ENCODE results near the gene LGI4.
A peak's percentile ranks its signal among the peaks of the same experiment; 100 is the strongest.

LGI4 gene

DNA sequence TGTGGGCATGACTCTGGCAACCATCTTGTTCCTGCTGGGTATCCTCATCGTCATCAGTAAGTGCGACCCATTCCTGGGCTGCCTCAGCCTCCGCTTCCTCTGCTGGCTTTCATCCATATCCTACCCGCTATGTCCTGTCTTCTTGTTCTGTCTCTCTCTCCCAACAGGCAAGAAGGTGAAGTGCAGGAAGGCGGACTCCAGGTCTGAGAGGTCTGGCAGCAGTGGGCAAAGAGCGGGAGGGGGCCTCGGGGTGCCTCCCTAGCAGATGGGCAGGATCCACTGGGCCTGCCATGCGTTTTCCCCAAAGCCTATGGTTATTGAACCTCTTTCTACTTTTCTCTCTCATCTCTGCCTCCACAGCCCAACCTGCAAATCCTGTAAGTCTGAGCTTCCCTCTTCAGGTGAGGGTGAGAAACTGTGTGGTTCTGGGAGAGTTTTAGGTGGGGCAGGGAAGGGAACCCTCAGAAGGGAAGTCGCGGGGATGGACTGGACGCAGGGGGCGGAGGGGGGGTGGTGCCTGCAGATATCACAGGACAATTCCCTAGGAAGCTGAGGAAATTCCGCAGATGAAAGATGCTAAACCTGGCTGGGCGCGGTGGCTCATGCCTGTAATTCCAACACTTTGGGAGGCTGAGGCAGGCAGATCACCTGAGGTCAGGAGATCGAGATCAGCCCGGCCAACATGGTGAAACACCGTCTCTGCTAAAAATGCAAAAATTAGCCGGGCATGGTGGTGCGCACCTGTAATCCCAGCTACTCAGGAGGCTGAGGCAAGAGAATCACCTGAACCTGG lies 16.6 kb upstream of the LGI4 start:
- Histone ChIP-seq H3K36me3 (ENCODE audit: control insufficient read depth in 2 of 2, insufficient read depth in 2 of 2, low read length in 2 of 2) (no peaks in the 10 kb centered on the region), H3K4me1 (ENCODE audit: control insufficient read depth in 2 of 2, insufficient read depth in 2 of 2, low read length in 2 of 2) (peaks cover 4 to 16% of the 10 kb centered on the region in 2 donors), H3K9me3 (ENCODE audit: control insufficient read depth in 2 of 2, low read length in 2 of 2) (no peaks in the 10 kb centered on the region), H3K27ac (ENCODE audit: low read depth in 2 of 2, low read length in 2 of 2) (no peak overlapping the region), H3K9ac (ENCODE audit: low read depth in 1 of 2, low read length in 2 of 2) (no peak overlapping the region), H3K27me3 (ENCODE audit: control insufficient read depth in 2 of 2, insufficient read depth in 2 of 2, low read length in 2 of 2) (peaks cover 12% of the 10 kb centered on the region in 2 donors), H3K4me3 (ENCODE audit: low read length in 2 of 2) (no peak overlapping the region)

GRCh38 chr19:35150445-35150844 lies 15.6 kb upstream of the LGI4 start:
- no peaks in the 10 kb centered on the region for H3K36me3 ChIP-seq (ENCODE audit: control insufficient read depth in 2 of 2, insufficient read depth in 2 of 2, low read length in 2 of 2)
- H3K4me3 ChIP-seq (ENCODE audit: low read length in 2 of 2): no peak overlapping the region
- H3K4me1 ChIP-seq (ENCODE audit: control insufficient read depth in 2 of 2, insufficient read depth in 2 of 2, low read length in 2 of 2): peaks cover 4 to 8% of the 10 kb centered on the region in 2 donors
- H3K9ac ChIP-seq (ENCODE audit: low read depth in 1 of 2, low read length in 2 of 2): no peak overlapping the region
- H3K9me3 ChIP-seq (ENCODE audit: control insufficient read depth in 2 of 2, low read length in 2 of 2): no peaks in the 10 kb centered on the region
- peaks cover 10 to 12% of the 10 kb centered on the region in 2 donors for H3K27me3 ChIP-seq (ENCODE audit: control insufficient read depth in 2 of 2, insufficient read depth in 2 of 2, low read length in 2 of 2)
- H3K27ac ChIP-seq (ENCODE audit: low read depth in 2 of 2, low read length in 2 of 2): no peak overlapping the region

- Histone ChIP-seq H3K4me1 (ENCODE audit: control insufficient read depth in 2 of 2, insufficient read depth in 2 of 2, low read length in 2 of 2) (peaks cover 4 to 8% of the 10 kb centered on the region in 2 donors), H3K9me3 (ENCODE audit: control insufficient read depth in 2 of 2, low read length in 2 of 2) (no peaks in the 10 kb centered on the region), H3K4me3 (ENCODE audit: low read length in 2 of 2) (no peak overlapping the region), H3K27me3 (ENCODE audit: control insufficient read depth in 2 of 2, insufficient read depth in 2 of 2, low read length in 2 of 2) (peaks cover 10 to 12% of the 10 kb centered on the region in 2 donors), H3K36me3 (ENCODE audit: control insufficient read depth in 2 of 2, insufficient read depth in 2 of 2, low read length in 2 of 2) (no peaks in the 10 kb centered on the region), H3K27ac (ENCODE audit: low read depth in 2 of 2, low read length in 2 of 2) (no peak overlapping the region), H3K9ac (ENCODE audit: low read depth in 1 of 2, low read length in 2 of 2) (no peak overlapping the region)
Measured at GRCh38 chr19:35149463-35149862, 14.6 kb upstream of the LGI4 start.

DNA sequence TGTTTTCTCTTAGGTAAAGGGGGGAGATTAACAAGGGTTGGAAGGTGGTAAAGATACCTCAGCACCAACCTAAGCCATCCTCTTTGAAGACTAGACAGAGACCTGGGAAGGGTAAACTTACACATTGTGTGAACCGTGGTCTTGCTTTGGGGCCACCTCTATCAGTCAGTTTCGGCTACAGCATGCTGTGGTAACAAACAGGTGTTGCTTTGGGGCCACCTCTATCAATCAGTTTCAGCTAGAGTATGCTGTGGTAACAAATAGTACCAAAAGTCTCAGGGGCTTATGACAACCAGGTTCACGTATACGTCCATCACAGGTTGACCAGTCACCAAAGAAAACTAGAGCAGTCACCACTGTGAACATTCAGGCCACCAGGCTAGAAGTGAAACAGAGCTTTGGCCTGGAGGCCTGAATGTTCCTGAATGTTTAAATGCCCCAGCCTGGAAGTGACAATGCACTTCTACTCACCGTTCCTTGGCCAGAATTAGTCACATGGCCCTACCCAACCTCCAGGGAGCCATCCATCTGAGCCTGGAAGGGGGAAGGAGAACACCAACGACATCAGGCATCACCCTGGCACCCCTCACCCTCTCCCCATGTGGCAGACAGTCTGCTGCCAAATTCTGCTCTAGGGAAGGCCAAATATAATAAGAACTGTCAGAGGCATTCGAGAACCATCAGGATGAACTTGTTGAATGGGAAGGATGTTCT lies 12.0 kb upstream of the LGI4 start:
- Histone ChIP-seq H3K27me3 (ENCODE audit: control insufficient read depth in 2 of 2, insufficient read depth in 2 of 2, low read length in 2 of 2) (peaks cover 4 to 5% of the 10 kb centered on the region in 2 donors), H3K27ac (ENCODE audit: low read depth in 2 of 2, low read length in 2 of 2) (no peak overlapping the region)

GRCh38 chr19:35144600-35145436 lies 10.0 kb upstream of the LGI4 start:
- Histone ChIP-seq H3K4me3 (ENCODE audit: low read length in 2 of 2) (no peak overlapping the region), H3K36me3 (ENCODE audit: control insufficient read depth in 2 of 2, insufficient read depth in 2 of 2, low read length in 2 of 2) (no peaks in the 10 kb centered on the region), H3K9ac (ENCODE audit: low read depth in 1 of 2, low read length in 2 of 2) (no peak overlapping the region)

More for the DNA sequence above, 12.0 kb upstream of the LGI4 start:
- H3K36me3 ChIP-seq (ENCODE audit: control insufficient read depth in 2 of 2, insufficient read depth in 2 of 2, low read length in 2 of 2): no peaks in the 10 kb centered on the region
- peaks cover 4 to 6% of the 10 kb centered on the region in 2 donors for H3K4me1 ChIP-seq (ENCODE audit: control insufficient read depth in 2 of 2, insufficient read depth in 2 of 2, low read length in 2 of 2)
- H3K9ac ChIP-seq (ENCODE audit: low read depth in 1 of 2, low read length in 2 of 2): no peak overlapping the region
- no peak overlapping the region for H3K4me3 ChIP-seq (ENCODE audit: low read length in 2 of 2)
- H3K9me3 ChIP-seq (ENCODE audit: control insufficient read depth in 2 of 2, low read length in 2 of 2): no peaks in the 10 kb centered on the region

GRCh38 chr19:35144259-35144599 lies 9.4 kb upstream of the LGI4 start:
- Histone ChIP-seq H3K27ac (ENCODE audit: low read depth in 2 of 2, low read length in 2 of 2) (no peak overlapping the region), H3K4me3 (ENCODE audit: low read length in 2 of 2) (no peak overlapping the region), H3K36me3 (ENCODE audit: control insufficient read depth in 2 of 2, insufficient read depth in 2 of 2, low read length in 2 of 2) (no peaks in the 10 kb centered on the region), H3K4me1 (ENCODE audit: control insufficient read depth in 2 of 2, insufficient read depth in 2 of 2, low read length in 2 of 2) (peaks cover 17 to 22% of the 10 kb centered on the region in 2 donors), H3K9me3 (ENCODE audit: control insufficient read depth in 2 of 2, low read length in 2 of 2) (no peaks in the 10 kb centered on the region), H3K9ac (ENCODE audit: low read depth in 1 of 2, low read length in 2 of 2) (no peak overlapping the region), H3K27me3 (ENCODE audit: control insufficient read depth in 2 of 2, insufficient read depth in 2 of 2, low read length in 2 of 2) (peaks cover 0 to 5% of the 10 kb centered on the region in 2 donors)

More at GRCh38 chr19:35144600-35145436, 10.0 kb upstream of the LGI4 start:
- Histone ChIP-seq H3K27ac (ENCODE audit: low read depth in 2 of 2, low read length in 2 of 2) (no peak overlapping the region), H3K27me3 (ENCODE audit: control insufficient read depth in 2 of 2, insufficient read depth in 2 of 2, low read length in 2 of 2) (peaks cover 0 to 5% of the 10 kb centered on the region in 2 donors), H3K9me3 (ENCODE audit: control insufficient read depth in 2 of 2, low read length in 2 of 2) (no peaks in the 10 kb centered on the region), H3K4me1 (ENCODE audit: control insufficient read depth in 2 of 2, insufficient read depth in 2 of 2, low read length in 2 of 2) (peaks cover 17% of the 10 kb centered on the region in 2 donors)

GRCh38 chr19:35143818-35144217 lies 9.0 kb upstream of the LGI4 start:
- Histone ChIP-seq H3K9ac (ENCODE audit: low read depth in 1 of 2, low read length in 2 of 2) (no peak overlapping the region), H3K36me3 (ENCODE audit: control insufficient read depth in 2 of 2, insufficient read depth in 2 of 2, low read length in 2 of 2) (no peaks in the 10 kb centered on the region), H3K27ac (ENCODE audit: low read depth in 2 of 2, low read length in 2 of 2) (no peak overlapping the region), H3K9me3 (ENCODE audit: control insufficient read depth in 2 of 2, low read length in 2 of 2) (no peaks in the 10 kb centered on the region), H3K4me1 (ENCODE audit: control insufficient read depth in 2 of 2, insufficient read depth in 2 of 2, low read length in 2 of 2) (peaks cover 17 to 22% of the 10 kb centered on the region in 2 donors), H3K4me3 (ENCODE audit: low read length in 2 of 2) (no peak overlapping the region), H3K27me3 (ENCODE audit: control insufficient read depth in 2 of 2, insufficient read depth in 2 of 2, low read length in 2 of 2) (peaks cover 0 to 5% of the 10 kb centered on the region in 2 donors)

DNA sequence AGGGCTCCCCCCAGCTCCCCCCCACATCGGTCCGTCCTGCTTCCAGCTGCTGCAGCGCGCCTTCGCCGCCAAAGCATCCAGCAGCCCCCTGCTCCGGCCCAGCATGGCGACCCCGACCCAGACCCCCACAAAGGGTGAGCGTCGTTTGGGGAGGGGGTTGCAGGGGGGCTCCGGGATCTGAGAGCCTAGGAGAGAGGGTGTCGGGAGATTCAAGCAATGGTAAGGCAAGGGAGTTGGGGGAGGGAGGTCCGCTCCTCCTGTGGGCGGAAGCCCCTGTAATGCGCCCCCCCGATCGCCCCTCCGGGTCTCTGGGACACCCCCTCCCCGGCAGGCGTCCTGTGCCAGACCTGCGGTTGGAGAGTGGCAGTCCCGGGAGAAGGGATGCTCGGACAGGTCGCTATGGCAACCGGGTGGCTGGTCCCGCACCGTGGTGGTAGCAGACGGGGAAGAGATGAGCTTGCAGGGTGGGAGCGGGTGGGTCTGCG lies 8.4 kb upstream of the LGI4 start, which contains the start of gene FXYD7:
TSS of gene FXYD7 (plus strand) at position 25 of the 485 bp plus-strand sequence. CDS start at position 104, 79 bp downstream.
- Histone ChIP-seq H3K9me3 (ENCODE audit: control insufficient read depth in 2 of 2, low read length in 2 of 2) (no peaks in the 10 kb centered on the region), H3K27ac (ENCODE audit: low read depth in 2 of 2, low read length in 2 of 2) (no peak within 1 kb of the TSS), H3K36me3 (ENCODE audit: control insufficient read depth in 2 of 2, insufficient read depth in 2 of 2, low read length in 2 of 2) (no peaks in the 10 kb centered on the region), H3K27me3 (ENCODE audit: control insufficient read depth in 2 of 2, insufficient read depth in 2 of 2, low read length in 2 of 2) (peaks cover 0 to 5% of the 10 kb centered on the region in 2 donors), H3K4me1 (ENCODE audit: control insufficient read depth in 2 of 2, insufficient read depth in 2 of 2, low read length in 2 of 2) (peaks cover 17 to 22% of the 10 kb centered on the region in 2 donors), H3K4me3 (ENCODE audit: low read length in 2 of 2) (peak within 1 kb of the TSS in 1 of 2 donors; percentile 20), H3K9ac (ENCODE audit: low read depth in 1 of 2, low read length in 2 of 2) (peak within 1 kb of the TSS in 1 of 2 donors; percentile 34)

DNA sequence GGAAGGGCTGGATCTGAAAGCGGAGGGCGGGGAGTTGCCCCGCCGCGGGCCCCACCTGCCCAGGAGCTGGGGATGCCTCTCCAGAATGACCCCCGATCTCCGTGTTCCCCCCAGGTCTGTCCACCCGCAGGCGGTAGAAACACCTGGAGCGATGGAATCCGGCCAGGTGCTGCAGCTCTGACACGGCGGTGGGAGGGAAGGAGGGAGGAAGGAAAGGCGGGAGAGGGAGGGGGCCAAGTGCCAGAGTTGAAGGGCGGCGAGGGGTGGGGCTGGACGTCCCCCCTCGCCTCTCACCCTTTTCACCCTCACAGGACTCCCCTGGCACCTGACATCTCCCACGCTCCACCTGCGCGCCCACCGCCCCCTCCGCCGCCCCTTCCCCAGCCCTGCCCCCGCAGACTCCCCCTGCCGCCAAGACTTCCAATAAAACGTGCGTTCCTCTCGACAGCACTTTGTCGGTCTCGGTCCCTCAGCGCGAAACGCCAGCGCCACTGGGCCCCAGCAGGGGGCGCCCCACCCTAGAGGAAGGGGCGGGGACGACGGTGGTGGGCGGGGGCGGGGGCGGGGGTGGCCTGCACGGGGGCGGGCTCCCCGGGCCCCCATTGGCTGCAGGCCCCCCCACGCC lies 7.9 kb upstream of the LGI4 start:
- H3K27me3 ChIP-seq (ENCODE audit: control insufficient read depth in 2 of 2, insufficient read depth in 2 of 2, low read length in 2 of 2): peaks cover 0 to 5% of the 10 kb centered on the region in 2 donors
- no peak overlapping the region for H3K27ac ChIP-seq (ENCODE audit: low read depth in 2 of 2, low read length in 2 of 2)
- H3K4me1 ChIP-seq (ENCODE audit: control insufficient read depth in 2 of 2, insufficient read depth in 2 of 2, low read length in 2 of 2): peaks cover 17 to 22% of the 10 kb centered on the region in 2 donors
- peak overlapping the region in 1 of 2 donors; percentile 34 for H3K9ac ChIP-seq (ENCODE audit: low read depth in 1 of 2, low read length in 2 of 2)
- no peaks in the 10 kb centered on the region for H3K9me3 ChIP-seq (ENCODE audit: control insufficient read depth in 2 of 2, low read length in 2 of 2)
- no peaks in the 10 kb centered on the region for H3K36me3 ChIP-seq (ENCODE audit: control insufficient read depth in 2 of 2, insufficient read depth in 2 of 2, low read length in 2 of 2)
- no peak overlapping the region for H3K4me3 ChIP-seq (ENCODE audit: low read length in 2 of 2)

All from mucosa of rectum (tissue), 2 donors.